Gastrocnemius medialis (tissue), 4 donors: ENCODE results near the gene FKBP1A.

Experiments used
- POLR2A ChIP-seq, 2 donors: fragments of 450-650 bp; IDR thresholded peaks; one replicate each; pipeline ENCODE4 v1.6.1; 2017; ENCODE audit warnings: antibody characterized with exemption in 2 of 2, mild to moderate bottlenecking in 2 of 2, moderate library complexity in 2 of 2
- TF ChIP-seq, protein P1 (sequence below), 5 experiments: fragments of 450-650 bp in 3 of 5; fragments of 200-600 bp in 2 of 5; sonication (generic) in 2 of 5; IDR thresholded peaks in 4 of 5; conservative IDR thresholded peaks in 1 of 5; 1 replicate in 4 of 5; 2 replicates in 1 of 5; pipeline ENCODE4 v1.5.1; 2016 to 2019; ENCODE audit warnings: antibody characterized with exemption in 5 of 5, mild to moderate bottlenecking in 3 of 5, moderate library complexity in 3 of 5

DNA sequence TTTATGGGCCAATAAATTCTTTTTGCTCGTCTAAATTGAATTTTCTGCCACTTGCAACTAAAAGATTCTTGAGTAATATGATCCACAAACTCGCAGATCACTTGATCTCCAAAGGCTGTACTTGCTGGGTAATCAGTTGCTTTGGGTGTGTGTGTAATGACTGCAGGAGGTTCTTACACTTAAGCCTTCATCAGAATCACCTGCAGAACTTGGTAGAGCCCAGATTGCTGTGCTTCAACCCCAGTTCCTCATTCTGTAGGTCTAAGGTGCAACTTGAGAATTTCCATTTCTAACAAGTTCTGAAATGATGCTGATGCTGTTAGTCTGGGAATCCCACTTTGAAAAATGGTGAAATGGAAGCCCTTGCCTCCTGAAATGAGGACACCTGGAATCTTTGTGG lies 12.9 kb upstream of the FKBP1A start:
- TF ChIP-seq POLR2A (IDR thresholded peaks at IDR 0.05), result no peak
- TF ChIP-seq, protein P1, sequence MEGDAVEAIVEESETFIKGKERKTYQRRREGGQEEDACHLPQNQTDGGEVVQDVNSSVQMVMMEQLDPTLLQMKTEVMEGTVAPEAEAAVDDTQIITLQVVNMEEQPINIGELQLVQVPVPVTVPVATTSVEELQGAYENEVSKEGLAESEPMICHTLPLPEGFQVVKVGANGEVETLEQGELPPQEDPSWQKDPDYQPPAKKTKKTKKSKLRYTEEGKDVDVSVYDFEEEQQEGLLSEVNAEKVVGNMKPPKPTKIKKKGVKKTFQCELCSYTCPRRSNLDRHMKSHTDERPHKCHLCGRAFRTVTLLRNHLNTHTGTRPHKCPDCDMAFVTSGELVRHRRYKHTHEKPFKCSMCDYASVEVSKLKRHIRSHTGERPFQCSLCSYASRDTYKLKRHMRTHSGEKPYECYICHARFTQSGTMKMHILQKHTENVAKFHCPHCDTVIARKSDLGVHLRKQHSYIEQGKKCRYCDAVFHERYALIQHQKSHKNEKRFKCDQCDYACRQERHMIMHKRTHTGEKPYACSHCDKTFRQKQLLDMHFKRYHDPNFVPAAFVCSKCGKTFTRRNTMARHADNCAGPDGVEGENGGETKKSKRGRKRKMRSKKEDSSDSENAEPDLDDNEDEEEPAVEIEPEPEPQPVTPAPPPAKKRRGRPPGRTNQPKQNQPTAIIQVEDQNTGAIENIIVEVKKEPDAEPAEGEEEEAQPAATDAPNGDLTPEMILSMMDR (IDR thresholded peaks at IDR 0.05 in 4 of 5, conservative IDR thresholded peaks at IDR 0.05 in 1 of 5), result no peak
